HG03045 (cell line): ENCODE measurements around the gene ZSWIM3.
A peak's percentile ranks its signal among the peaks of the same experiment; 100 is the strongest.

Experiments
- ATAC-seq: cut with Tn5 transposase; IDR thresholded peaks from one replicate; pipeline ENCODE4 v1.9.1; 2021; ENCODE audit warnings: mild to moderate bottlenecking, moderate library complexity; ENCODE audit not compliant: unreplicated experiment

ZSWIM3 gene

DNA sequence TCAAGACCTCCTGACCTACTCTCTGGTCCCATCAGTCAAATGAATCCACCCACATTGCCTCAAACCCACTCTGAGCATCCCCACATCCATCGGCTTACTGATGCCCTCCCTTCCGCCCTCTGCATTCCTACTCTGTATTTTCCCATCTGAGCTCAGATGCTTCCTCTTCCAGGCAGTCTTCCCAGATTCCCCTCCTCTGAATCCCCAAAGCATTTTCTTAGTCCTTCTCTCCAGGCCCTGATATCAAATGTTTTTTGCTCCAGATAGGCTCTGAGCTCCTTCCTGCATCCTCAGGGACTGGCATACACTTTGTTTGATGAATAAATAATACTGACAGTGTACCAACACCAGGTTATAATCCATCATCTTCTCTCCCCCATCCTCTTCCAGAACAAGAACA, 50.7 kb downstream of the ZSWIM3 start:
- no peak for ATAC-seq

DNA sequence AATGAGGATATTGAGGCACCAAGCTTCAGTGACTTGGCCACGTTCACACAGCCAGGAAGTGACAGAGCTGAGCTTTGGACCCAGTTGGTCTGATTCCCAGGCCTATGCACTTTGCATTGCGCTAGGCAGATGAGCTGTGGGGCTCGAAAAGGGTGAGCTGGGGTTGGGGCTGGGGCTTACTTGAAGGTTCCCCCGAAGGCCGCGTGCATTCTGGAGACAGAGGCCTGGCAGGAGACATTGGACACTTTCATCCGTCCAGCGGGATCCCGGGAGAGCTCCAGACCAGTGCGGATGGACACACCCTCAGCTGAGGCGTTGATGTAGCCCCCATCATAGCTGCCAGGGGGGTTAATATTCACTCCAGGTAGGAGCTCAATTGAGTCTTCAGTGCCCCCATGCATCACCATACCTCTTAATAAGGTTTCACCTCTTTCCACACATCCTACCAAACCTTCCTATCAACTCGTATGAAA, 52.0 kb downstream of the ZSWIM3 start:
- ATAC-seq = no peak

DNA sequence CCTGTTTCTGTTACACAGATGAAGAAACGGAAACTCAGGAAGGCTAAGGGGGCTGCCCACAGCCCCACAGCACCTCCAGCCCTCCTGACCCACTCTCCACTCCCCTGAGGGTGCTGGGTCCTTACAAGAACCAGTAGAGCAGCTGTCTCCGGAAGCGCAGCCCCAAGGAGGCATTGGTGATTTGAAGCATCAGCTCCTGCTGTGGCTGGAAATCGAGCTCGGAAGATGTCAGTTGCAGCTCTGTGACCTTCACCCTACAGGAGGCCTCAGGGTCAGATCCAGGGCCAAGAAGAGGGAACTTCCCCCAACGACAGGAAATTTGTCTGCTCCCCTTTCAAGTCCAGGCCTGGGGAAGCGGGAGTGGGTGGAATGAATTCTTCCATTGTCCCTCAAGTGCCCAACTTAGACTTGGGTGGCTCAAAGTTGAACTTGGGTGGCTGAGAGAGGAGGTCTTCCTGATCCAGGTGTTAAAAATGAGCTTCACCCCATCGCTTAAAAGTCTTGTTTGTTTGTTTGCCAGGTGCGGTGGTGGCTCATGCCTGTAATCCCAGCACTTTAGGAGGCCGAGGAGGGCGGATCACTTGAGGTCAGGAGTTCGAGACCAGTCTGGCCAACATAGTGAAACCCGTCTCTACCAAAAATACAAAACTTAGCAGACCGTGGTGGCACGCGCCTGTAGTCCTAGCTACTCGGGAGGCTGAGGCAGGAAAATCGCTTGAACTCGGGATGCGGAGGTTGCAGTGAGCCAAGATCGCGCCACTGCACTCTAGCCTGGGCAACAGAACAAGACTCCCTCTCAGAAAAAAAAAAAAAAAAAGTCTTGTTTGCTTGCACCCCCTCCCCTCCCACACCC, 52.6 kb downstream of the ZSWIM3 start:
- ATAC-seq = no peak

DNA sequence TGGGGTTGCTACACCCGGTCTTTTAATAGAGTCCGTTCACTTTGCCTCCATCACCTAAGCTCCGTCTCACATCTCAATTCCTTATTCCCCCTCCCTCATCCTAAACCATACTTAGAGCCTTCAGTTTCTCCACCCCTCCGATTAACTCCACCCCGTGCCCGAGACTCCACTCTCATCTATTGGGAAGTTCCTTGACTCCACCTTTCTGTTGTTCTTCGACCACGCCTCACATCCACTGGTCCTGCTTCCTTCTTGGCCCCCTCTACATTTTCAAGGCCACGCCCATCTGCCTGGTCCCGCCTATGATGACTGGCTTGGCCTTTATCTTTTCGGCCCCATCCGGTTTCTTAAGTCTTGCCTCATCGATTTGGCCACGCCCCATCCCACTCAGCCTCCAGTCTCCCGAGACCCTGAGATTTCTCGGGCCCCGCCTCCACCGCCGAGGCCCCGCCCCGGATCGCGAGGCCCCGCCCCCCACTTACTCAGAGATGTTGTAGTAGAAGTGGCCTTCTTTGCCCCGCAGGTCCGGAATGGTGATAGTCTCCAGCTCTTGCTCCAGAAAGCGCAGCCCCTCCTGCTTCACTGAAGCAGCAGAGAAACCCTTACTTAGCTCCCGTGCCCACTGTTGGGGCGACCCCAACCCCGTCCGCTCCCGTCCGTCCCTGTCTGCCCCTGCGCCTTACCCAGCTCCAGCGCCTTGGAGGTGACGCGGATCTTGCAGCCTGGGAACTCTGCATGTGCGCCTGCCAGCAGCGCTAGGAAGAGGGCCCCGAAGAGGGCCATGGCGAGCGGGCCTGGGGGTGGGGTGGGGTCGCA, 53.5 kb downstream of the ZSWIM3 start:
- peak; percentile 86 for ATAC-seq

DNA sequence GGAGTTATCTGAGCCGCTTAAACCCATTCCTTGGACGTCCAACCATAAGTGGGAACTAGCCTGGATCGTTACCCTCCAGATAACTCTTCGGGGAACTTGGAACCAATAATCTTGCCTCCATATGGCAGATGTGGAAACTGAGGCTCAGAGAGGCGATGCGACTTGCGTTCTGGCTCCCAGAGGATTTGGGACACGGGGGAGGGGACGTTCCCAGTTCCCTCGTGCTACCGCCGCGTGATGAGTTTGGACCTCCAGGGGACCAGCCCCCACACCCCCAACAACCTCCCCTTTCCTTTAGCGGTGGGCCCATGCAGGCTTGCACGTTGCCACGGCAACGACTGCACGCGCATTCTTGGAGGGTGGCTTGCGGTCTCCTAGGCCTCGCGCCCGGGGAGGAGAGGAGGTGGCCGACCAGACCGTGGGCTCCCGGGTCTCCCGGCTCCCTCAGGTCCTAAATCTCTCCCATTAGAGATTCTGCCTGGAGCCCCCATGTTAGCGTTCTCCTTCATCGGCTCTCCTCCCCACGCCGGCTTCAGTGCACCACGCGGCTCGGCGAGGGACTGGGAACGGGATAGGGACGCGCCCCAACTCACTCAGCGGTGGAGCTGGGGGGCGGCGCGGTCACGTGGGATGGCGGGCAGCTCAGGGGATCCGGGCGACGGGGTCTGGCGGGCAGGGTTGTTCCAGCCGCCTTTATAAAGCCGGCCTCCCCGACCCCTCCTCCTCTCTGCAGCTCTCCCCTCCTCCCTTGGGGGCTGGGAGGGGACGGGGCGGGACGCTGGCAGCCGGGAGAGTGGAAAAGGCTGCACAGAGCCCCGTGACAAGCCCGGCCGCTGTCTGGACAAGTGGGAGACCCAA, 54.3 kb downstream of the ZSWIM3 start, which contains the start of gene PLTP:
Gene PLTP (minus strand): TSS at position 670 of the 858 bp plus-strand sequence. CDS start 703 bp downstream, outside the sequence.
- no peak for ATAC-seq

DNA sequence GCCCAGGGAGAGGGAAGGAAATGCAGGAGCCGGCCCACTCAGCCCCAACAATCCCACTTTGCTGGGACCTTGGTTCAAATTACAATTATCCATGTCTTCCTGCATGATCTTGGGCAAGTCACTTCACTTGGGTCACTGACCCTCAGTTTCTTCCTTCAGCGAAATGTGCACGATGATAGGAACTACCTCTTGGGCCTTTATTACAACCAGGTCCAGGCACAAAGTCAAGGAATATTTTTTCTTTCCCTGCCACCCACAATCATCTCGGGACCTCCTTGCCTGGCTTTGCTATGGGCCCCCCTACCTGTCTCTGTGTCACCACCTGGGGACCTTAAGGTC, 54.9 kb downstream of the ZSWIM3 start:
- no peak for ATAC-seq

DNA sequence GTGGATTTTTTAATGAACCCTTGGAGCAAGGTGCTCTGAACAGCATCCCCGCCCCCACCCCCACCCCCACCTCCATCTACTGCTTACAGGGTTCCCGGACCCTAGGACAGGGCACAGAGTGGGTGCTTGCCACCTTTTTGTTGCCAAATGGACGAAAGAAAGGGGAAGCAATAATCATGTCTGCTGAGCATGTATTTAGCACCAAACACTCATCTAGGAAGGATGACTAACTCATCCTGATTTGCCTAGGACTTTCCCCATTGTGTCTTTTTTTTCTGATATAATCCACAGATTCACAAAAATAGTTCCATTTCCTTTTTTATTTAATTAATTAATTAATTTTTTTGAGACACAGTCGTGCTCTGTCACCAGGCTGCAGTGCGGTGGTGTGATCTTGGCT, 55.7 kb downstream of the ZSWIM3 start:
- ATAC-seq = no peak

DNA sequence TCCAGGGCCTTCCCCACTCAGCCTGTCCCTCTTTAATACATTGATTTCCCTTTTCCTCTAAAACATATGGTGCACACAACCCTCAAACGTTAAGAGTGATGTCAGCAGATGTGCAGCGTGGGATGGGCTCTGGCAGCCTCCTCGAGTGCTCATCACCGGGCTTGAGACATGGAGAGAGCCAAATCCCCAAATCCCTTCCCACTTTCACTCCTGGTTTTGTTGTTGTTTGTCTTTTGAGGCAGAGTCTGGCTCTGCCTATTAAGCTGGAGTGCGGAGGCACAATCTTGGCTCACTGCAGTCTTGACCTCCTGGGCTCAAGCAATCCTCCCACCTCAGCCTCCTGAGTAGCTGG, 60.4 kb downstream of the ZSWIM3 start:
- ATAC-seq = no peak

DNA sequence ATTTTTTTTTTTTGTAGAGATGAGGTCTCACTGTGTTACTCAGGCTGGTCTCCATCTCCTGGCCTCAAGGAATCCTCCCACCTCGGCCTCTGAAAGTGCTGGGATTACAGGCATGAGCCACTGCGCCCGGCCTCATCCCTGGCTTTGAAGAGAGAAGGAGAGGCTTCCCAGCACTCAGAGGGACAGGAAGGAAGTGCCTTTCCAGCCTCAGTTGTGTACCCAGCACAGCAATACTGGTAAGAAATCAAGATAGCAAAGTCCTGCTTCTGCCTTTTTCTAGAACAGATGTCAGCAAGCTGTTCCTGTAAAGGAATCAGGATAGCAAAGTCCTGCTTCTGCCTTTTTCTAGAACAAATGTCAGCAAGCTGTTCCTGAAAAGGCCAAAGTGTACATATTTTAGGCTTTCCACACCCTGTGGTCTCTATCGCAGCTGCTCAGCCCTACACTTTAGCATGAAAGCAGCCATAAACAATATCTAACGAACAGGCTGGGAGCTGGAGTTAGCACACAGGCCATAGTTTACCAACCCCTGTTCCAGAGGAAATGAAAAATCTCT, 60.8 kb downstream of the ZSWIM3 start:
- ATAC-seq = no peak

DNA sequence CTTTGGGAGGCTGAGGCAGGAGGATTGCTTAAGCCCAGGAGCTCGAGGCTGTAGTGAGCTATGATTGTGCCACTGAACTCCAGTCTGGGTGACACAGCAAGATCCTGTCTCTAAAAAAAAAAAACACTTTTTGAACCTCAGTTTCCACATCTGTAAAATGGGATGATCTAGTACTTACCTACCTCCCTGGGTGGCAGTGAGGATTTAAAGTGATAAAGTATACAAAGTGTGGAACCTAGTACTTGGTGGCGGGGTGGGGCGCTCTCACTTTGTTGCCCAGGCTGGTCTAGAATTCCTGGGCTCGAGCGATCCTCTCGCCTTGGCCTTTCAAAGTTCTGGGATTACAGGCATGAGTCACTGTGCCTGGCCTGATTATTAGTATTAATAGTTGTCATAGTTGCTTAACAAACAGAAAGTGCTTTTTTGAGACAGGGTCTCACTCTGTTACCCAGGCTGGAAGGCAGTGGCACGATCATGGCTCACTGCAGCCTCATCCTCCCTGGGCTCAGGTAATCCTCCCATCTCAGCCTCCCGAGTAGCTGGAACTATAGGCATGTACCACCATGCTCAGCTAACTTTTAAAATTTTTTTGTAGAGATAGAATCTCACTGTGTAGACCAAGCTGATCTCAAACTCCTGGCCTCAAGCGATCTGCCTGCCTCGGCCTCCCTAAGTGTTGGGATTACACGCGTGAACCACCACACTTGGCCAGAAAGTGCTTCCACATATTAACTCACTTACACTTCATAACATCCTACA, 61.5 kb downstream of the ZSWIM3 start:
- ATAC-seq = no peak

DNA sequence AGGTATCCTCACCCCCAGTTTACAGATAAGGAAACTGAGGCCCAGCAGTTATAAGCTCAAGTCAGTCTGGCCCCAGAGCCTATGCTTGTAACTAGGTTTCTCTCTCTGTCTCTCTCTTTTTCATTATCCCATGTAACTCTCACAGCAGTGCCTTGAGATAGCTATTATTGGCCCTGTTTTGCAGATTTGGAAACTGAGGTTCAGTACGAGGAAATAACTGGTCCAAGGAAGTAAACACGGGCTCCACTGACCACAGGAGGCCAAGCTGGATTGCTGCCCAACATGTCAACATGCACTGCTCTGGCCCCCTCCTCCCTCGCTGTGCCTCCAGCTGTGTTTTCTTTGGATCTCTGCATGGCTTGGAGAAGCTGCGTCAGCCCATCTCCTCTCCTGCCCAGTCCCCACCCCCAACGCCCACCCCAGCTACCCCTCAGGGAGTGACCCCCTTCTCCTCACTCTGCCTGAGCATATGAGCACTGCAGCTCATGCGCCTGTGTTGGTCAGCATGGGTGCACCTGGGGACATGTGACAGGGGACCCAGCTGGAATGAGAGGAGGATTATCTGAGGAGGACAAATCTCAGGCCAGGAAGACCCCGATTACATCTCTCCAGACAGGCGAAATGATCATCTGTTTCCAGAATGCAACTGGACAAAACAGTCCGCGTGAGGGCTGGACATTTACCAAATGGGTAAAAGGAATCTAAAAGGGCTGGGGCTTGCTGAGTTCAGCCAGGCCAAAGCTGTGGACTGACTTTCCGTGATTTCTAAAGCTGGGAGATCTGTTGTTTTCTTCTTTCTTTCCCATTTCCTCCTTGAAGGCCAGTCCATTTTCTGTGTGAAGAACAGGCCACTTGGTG, 62.4 kb downstream of the ZSWIM3 start:
- no peak for ATAC-seq

DNA sequence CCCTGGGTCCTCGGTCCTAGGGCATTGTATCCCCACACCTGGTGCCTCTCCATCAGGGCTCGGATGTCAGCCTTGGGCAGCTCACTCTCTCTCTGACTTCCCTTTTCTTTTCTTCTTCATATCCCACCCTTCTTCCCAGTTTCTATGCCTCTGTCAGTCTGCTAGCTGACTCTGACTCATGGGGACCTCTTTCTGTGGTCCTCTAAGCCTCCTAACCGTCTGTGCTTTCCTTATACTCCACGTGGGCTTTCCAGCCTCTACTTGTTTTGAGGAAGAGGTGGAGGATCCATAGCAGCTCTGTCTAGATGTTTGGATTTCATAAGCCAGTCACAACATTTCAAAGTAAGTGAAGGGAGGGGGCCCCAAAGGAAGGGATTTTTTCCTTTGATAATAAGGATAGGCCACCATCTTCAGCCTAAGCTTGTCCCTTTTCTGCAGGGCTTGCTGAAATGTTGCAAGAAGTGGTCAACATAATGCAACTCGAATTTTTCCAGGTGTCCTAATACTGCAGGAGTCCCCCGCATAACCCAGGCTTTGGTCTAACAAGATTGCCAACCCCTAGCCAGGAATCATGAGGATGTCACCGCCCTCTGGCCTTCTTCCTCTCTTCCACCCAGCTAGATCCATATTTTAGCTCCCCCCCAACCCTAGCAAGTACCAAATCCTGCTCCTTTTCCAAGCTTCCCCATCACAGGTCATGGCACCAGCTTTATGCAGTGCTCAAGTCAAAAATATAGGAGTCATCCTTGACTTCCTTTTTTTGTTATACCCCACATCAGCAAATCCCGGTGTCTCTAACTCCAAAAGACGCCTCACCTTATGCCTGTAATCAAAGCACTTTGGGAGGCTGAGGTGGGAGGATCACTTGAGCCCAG, 63.3 kb downstream of the ZSWIM3 start:
- no peak for ATAC-seq

DNA sequence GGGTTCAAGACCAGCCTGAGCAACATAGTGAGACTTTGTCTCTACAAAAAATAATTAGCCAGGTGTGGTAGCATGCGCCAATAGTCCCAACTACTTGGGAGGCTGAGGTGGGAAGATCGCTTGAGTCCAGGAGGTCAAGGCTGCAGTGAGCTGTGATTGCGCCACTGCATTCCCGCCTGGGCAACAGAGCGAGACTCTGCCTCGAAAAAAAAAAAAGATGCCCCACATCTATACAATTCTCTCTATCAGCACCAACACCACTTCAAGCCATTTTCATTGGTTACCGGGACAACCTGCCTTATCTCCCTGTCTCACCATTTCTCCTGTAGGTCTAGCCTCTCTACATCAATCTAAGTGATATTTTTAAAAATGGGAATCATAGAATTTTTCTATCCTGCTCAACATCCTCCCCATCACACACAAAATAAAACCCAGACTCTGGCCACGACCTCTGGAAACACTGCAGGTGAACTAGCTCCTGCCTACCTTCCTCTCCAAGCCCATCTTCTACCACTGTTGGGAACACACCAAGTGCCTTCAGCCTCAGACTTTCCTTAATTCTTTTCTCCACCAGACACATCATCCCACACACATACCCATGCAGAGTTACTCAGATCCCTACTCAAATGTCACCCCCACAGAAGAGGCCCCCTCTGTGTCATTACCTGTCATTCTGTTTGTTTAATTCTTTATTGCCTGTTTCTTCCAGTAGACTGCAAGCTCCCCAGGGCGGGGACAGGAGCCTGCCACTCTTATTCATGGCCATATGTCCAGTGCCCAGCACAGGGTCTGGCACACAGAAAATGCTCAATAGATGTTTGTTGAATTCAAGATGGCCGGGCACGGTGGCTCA, 64.1 kb downstream of the ZSWIM3 start:
- no peak for ATAC-seq

DNA sequence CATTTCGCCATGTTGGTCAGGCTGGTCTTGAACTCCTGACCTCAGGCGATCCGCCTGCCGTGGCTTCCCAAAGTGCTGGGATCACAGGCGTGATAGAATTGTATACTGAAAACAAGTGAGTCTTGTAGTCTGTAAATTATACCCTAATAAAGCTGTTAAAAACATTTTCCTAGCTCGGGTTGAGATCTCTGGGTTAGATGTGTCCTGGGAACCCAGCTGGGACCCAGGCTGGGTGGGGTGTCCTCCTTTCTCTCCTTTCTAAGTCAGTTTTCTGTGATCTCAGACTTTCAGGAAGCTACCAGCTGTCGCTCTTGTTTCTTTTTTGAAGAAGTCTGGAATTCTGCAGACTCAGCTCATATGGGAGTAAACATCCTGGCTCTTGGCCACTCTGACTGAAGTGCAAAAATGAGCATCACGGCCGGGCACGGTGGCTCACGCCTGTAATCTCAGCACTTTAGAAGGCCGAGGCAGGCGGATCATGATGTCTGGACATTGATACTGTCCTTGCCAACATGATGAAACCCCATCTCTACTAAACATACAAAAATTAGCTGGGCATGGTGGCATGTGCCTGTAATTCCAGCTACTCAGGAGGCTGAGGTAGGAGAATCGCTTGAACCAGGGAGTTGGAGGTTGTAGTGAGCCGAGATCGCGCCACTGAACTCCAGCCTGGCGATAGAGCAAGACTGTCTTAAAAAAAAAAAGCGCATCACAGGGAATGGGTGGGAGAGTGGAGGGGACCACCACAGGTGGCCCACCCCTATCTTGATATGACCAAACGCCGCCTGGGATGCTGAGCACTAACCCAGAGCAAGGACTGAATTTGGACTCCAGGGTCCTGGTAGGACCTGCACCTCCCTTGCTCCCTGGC, 67.2 kb downstream of the ZSWIM3 start:
- ATAC-seq = no peak

DNA sequence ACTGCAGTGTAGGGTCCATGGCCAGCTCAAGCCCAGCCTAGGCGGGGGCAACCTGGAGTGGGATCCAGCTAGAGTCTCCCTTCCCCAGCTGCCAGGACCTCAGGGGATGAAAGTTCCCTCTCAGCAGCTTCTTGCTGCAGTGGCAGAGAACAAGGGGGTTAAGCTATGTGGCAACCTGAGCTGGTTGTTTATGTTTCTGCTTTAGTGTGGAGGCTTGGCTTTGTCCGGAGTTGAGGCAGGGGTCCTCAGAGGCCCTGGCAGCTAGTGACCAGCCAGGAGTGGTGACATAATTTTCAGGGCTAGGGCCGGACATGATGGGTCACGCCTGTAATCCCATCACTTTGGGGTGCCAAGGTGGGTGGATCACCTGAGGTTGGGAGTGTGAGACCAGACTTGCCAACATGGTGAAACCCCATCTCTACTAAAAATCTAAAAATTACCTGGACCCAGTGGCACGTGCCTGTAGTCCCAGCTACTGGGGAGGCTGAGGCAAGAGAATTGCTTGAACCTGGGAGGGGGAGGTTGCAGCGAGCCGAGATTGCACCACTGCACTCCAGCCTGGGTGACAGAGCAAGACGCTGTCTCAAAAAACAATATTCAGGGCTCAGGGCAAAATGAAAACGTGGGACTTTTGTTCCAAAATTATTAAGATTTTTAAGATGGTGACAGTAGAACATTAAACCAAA, 68.5 kb downstream of the ZSWIM3 start:
- no peak for ATAC-seq

DNA sequence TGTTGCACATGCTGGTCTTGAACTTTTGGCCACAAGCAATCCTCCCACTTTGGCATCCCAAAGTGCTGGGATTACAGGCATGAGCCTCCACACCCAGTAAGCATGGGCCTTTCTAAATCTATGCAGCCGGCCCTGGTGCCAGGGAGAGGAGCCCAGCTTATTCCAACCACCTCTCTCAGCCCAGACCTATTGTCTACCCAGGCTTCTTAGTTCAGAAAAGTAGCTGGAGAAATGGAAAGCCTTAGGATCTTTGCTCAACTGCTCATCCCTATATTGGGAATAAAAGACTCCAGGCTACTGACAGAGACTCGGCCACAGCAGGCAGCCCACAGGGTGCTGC, 69.3 kb downstream of the ZSWIM3 start:
- ATAC-seq = no peak
